Jurkat, Clone E6-1 (cell line): ENCODE results near the gene ZC3H10.

Experiments
- DNase-seq: peaks from one replicate; pipeline ENCODE4 v3.0.0-alpha.2; 2011; ENCODE audit warnings: low read depth, low spot score
- H3K4me3 ChIP-seq: 2 replicates; pipeline ENCODE4 v1.5.1; 2011; ENCODE audit warnings: mild to moderate bottlenecking, low read length, control low read depth, moderate library complexity

ZC3H10 gene

DNA sequence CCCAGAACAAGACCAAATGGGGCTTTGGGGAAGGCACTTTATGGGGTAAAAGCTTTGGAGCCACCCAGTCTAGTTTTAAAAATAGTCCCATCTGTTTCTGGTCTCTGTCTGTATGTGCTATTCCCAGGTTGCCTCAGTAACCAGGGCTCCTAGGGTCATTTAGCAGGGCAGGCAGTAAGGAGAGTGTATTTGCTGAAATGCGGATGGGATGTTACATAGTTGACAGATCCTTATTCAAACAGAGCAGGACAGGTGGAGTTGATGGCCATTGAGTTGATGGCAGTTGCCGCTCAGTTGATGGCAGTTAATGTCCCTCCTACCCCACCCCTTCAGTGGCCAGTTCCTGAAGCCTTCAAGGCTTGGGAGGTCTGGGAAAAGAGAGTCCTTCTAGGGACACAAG lies 4.6 kb downstream of the ZC3H10 start:
- no peak for DNase-seq
- no peak overlapping the region for H3K4me3 ChIP-seq

DNA sequence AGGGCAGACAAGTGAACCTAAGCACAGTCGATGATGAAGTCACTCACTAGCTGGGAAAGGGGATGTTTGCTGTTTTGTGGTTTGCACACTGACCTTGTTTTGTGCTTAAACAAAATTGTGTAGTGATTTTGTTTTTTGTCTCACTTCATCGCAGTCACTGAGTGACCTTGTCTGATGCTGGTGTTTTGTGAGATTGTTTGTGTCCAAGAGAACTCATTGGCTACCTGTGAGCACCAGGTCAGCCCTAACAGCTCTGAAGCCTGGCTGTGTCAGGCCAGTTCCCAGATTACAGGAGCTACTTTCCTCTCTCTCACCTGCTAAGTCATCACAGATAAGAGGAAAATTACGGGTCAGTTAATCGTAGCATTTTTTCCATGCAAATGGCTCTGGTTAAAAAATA lies 6.1 kb downstream of the ZC3H10 start:
- no peak for DNase-seq

DNA sequence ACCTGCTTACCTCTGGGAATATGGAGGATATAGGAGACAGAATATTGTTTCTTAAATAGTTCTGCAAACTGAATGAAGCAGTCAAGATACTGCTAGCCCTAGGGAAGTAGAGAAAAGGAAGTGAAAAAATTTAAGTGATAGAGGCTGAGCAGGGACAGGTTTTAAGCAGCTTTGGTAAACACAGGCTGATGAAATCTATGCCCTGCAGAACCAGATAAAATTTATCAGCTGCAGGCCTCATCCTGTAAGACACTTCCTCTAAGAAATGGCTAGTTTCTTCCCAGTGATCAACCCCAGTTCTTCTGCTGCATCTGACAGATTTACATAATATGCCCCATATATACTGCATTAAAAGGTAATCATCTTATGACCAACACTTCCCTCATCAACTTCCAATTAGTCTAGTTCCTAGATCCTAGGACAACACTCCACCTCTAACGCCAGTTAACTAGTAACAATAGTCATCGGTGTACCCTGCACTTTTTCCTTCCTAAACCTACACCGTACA lies 8.7 kb downstream of the ZC3H10 start:
- no peak for DNase-seq
- no peak overlapping the region for H3K4me3 ChIP-seq

More for the DNA sequence above, 6.1 kb downstream of the ZC3H10 start:
- no peak overlapping the region for H3K4me3 ChIP-seq

DNA sequence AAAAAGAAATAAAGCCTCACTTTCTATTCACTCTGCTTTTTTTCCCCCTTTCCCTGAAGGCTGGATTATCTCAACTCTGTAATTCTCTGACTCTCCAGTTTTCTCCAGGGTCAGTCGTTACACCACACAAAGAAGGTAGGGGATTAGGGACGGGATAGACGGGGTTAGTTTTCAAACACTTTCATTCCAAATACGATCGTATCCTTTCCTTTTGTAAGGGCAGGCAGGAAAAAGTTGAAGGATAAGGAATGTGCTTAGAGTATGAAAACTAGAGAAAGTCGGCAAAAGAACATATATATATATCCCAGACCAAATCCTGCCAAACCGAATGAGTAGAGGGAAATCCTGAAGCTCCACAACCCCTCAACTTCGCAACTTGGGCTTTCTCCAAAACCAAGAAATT lies 9.4 kb downstream of the ZC3H10 start:
- peak overlapping the region; percentile 44 for H3K4me3 ChIP-seq
- DNase-seq = no peak

DNA sequence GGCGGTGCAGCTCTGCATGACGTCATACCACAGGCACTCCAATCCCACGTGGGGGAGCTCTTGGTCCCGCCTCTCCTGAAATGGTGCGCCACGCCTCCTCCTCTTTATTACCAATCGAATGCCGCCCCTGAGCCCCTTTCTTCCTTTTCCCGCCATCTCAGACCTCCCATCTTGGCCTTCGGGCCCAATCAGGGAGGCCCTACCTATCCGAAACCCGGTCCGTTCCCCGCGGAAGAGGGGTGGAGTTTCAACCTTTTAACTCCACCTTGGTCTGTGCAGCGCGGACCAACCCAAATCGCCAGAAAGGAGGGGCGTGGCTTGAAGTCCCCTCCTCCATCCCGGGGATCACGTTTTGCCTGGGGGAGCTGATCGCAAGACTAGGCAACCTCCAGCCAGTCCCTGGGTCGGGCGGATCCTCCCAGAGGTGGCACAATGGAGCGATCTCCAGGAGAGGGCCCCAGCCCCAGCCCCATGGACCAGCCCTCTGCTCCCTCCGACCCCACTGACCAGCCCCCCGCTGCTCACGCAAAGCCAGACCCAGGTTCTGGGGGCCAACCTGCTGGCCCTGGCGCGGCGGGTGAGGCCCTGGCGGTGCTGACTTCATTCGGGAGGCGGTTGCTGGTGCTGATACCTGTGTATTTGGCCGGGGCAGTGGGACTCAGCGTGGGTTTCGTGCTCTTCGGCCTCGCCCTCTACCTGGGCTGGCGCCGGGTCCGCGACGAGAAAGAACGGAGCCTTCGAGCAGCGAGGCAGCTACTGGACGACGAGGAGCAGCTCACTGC lies 10.0 kb downstream of the ZC3H10 start, which contains the start of gene ESYT1:
ESYT1 (plus strand) TSS at position 380 of the 782 bp plus-strand sequence; CDS start at position 433, 53 bp downstream.
- peak; percentile 100 for DNase-seq
- peak within 1 kb of the TSS; percentile 60 for H3K4me3 ChIP-seq

DNA sequence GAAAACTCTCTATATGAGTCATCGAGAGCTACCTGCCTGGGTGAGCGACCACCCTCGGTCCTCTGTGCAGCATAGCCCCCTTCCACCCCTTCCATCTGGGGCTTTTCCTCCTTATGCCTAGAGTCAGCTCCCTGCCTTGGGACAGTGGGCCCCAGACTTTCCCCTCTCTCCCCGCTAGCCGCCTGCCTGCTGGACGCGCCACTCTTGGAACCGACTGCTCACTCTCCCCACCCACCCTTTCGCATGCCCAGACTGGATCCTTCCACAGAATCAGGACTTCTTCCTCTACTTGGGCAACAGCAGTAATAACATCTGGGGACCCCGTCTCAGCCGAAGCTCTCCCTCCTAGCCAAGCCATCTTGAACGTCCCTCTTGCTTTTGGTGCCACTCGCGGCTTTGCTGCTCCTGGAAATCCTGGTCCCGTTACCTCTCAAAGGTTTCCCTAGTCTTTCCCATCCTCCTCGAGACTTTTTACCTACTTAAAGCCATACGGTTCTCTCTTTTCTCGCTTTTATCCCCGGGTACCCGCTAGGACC lies 10.7 kb downstream of the ZC3H10 start:
- DNase-seq = no peak
- H3K4me3 ChIP-seq = peak overlapping the region; percentile 60

DNA sequence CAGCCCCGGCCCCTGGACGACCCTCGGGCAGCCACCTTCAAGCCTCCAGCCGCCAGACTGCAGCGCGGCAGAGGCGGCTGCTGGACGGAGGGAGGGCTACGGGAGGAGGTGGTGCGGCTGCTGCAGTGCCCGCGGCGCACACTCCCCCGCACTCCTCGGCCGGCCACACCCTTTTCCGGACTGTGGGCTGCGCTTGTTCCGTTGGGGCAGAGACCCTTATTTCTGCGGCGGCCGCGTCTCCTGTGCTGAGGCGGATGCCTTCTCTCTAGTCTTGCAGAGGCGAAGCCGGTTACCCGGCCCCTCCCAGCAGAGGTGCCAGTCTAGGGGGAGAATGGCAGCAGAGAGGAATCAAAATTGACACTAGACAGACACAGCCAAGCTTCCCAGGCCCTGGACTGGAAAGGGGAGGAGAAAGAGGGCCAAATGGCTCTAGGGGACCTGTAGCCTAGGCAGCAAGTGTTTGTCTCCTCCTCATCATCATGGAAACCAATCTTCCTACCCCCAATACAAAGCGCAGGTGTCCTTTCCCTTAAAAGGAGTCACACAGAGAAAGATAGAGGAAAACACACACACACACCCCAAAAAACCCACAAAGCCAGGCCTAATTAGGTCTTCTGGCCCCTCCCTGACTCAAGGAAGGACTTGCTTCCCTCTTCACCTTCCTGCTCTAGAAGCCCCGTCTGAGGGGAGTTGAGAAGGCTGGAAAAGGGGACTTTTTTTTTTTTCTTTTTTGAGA lies 11.3 kb downstream of the ZC3H10 start:
- peak; percentile 70 for DNase-seq
- H3K4me3 ChIP-seq = peak overlapping the region; percentile 60

DNA sequence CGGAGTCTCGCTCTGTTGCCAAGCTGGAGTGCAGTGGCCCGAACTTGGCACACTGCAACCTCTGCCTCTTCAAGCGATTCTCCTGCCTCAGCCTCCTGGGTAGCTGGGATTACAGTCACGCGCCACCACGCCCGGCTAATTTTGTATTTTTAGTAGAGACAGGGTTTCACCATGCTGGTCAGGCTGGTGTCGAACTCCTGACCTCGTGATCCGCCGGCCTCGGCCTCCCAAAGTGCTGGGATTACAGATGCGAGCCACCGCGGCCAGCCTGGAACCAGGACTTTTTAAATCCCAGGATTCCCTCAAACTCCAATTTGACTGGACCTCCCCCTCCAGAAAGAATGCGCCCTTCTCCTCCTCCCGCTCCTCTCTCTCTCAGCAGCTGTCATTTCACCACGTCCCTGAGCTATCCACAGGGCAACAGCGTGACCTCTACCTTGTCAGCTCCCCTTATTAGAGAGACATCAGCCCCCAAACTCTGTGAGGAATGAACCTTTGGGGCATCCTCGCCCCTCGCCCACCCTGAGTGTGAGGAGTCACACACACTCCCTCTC lies 12.0 kb downstream of the ZC3H10 start:
- no peak for DNase-seq
- peak overlapping the region; percentile 60 for H3K4me3 ChIP-seq

DNA sequence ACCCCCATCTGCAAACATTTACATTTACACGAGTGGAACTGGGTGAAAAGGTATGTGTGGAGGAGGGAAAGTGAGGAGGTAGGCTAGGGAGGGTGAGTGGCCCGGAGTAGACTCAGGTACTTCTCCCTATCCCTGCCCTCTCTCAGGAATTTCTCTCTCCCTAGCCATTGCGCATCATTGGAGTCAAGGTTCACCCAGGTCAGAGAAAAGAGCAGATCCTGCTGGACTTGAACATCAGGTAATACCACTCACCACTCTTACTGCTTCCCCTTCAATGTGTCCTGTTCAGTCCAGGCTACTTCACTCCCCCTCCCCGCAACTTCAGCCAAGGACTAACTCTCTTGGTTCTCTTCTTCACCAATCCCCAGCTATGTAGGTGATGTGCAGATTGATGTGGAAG lies 12.8 kb downstream of the ZC3H10 start:
- no peak for DNase-seq
- no peak overlapping the region for H3K4me3 ChIP-seq

DNA sequence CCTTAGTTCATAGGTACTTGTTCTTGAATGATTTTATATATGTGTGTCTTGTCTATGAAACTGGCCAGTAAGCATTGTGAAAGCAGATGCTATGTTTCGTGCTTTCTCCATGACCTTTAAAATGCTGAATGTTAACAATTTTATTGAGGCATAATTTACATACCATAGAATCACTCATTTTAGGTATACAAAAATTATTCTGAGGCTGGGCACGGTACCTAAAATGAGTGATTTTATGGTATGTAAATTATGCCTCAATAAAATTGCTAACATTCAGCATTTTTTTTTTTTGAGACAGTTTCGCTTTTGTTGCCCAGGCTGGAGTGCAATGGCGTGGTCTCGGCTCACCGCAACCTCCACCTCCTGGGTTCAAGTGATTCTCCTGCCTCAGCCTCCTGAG lies 16.8 kb downstream of the ZC3H10 start:
- no peak overlapping the region for H3K4me3 ChIP-seq
- DNase-seq = no peak

DNA sequence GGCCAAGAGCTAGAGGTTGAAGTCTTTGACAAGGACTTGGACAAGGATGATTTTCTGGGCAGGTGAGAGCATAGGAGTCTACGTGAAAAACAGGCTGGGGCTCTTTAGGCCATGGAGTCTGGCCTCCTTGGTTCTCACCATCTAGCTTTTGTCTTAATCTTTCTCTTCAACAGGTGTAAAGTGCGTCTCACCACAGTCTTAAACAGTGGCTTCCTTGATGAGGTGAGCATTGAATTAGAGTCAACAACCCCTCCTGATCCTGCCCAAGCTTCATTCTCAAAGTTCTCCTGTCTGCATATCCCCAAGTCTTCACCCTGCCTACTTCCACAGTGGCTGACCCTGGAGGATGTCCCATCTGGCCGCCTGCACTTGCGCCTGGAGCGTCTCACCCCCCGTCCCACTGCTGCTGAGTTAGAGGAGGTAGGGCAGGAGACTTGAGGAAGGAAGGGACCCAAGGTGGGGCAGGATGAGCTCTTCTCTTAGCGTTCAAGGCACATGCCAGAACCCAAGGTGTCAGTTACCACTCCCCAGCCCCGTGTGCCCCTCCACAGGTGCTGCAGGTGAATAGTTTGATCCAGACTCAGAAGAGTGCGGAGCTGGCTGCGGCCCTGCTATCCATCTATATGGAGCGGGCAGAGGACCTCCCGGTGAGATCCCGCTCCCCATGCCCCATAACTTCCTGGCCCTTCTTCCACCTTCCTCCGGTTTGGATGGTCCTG lies 19.9 kb downstream of the ZC3H10 start:
- H3K4me3 ChIP-seq = no peak overlapping the region
- DNase-seq = no peak

DNA sequence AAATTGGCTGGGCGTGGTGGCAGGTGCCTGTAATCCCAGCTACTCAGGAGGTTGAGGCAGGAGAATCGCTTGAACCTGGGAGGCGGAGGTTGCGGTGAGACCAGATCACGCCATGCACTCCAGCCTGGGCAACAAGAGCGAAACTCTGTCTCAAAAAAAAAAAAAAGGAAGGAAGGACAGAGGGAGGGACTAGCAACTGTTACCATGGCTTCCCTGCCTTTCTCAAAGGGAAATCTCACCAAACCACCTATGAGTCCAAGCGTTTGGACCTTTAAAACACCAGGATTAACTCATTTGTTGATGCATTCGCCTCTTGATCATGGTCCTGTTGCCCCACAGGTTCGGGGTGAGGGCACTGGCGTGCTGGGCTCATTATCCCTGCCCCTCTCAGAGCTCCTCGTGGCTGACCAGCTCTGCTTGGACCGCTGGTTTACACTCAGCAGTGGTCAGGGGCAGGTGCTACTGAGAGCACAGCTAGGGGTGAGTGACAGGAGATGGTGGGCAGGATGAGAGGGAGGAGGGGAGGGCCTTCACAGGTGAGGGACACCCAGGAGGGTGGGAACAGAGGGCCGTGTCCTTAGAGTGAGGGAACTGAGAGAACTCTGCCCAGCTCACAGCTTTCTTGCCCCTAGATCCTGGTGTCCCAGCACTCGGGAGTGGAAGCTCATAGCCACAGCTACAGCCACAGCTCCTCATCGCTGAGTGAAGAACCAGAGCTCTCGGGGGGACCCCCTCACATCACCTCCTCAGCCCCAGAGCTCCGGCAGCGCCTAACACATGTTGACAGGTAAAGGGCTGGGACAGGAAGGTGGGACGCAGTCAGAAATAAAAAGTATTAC lies 24.1 kb downstream of the ZC3H10 start:
- H3K4me3 ChIP-seq = no peak overlapping the region
- DNase-seq = no peak

DNA sequence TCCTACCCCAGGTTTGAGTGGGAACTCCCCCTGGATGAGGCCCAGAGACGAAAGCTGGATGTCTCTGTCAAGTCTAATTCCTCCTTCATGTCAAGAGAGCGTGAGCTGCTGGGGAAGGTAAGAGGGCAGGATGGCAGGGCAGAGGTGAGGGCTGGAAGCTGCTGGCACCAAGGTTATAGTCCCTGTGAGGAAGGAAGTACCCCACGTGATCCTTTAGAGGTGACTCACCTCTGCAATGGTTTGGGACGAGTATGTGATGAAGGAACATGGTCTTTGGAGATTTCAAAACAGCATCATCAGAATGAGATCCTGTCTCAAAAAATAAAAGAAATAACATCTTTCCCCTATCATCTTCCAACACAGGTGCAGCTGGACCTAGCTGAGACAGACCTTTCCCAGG lies 25.2 kb downstream of the ZC3H10 start:
- DNase-seq = no peak
- no peak overlapping the region for H3K4me3 ChIP-seq

DNA sequence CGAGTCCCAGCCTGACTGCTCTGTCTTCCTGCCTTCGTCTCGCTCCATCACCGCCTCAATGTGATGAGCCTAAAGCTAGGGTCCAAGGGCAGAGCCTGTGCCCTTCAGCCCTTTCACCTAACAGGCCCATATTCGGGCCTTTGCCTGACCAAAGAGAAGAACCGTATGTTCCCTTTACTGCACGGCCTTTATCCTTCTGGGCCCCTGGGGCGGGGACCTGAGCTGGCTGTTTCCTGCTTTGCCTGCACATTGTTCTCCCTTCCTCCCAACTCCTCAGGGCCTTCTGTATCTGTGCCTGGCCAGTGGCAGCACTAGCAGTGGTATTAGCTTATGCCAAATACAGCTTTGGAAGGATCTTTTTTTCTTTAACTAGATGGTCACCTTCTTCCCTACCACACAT lies 25.8 kb downstream of the ZC3H10 start:
- no peak for DNase-seq
- H3K4me3 ChIP-seq = no peak overlapping the region

DNA sequence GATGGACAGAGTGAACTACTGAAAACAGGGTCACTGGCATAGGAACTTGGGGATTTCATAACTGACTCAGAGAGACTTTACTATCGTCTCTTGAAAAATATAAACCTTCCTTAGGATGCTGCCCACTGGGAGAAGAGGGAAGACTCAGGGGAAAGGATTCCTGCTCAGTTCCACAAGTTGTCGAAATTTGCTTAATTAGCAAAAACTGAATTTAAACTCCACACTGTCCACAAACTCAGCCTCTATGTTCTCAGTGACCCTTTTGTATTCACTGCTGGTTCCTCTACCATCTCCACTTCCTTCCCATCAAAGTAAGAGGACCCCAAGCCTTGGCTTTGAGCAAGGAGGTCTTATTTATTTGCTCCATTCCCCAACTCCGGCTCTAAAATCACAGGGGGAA lies 27.2 kb downstream of the ZC3H10 start:
- H3K4me3 ChIP-seq = no peak overlapping the region
- no peak for DNase-seq

DNA sequence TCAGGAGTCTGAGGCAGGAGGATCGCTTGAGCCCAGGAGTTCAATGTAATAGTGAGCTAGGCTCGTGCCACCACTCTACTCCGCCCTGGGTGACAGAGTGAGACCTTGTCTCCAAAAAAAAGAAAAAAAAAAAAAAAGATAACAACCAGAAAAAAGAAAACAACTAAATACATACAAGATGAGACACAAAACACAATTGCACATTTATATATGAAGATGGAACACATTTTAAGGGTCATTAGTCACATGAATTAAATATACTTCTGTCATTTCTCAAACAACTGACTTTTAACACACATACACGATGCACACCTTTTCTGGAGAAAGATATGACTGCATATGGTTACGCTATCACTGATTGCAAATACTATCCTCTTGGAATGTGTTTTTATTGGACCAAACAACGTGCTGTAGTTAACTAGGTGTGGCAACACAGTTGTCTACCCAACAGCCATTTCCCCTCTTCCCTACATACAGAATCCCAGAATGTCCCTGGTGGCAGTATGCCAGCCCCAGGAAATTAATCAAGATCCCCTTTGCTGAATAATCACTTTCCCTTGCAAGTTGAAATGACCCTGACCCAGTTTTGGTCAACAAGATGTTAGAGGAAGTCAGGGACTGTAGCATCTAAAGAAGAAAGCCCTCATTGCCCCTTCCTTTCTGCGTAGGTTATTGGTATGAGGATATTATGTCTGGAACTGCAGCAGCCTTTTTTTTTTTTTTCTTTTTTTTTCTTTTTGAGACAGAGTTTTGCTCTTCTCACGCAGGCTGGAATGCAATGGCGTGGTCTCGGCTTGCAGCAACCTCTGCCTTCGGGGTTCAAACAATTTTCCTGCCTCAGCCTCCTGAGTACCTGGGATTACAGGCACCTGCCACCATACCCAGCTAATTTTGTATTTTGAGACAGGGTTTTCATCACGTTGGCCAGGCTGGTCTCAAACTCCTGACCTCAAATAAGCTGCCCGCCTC lies 28.7 kb downstream of the ZC3H10 start:
- no peak overlapping the region for H3K4me3 ChIP-seq
- DNase-seq = no peak

DNA sequence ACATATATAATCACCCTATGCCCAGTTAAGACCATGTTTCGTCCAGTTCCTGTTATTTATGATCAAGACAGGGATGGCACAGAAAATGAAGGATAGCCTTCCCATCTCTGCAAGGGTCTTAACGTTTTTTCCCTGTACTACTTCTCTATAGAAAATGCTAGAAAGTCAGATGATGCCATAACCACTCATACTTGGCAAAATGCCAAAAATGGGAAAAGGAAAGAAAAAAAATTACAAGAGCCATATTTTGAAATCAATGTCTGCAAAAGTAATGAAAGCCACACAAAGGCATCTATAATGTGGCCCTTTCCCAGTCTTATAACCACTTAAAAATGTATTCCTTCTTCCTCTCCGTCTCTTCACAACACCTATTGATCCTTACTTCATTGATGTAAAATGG lies 32.5 kb downstream of the ZC3H10 start:
- no peak overlapping the region for H3K4me3 ChIP-seq
- no peak for DNase-seq
